Aorta (tissue), 5 donors: ENCODE measurements around the gene NCKAP5. TPM values are rescaled to one million over a fixed set of nuclear protein-coding genes. Genes with fewer than 3 reads are reported as not detected.

ENCODE experiments used
- ATAC-seq: fragments of 200-7000 bp; cut with Tn5 transposase; one replicate; pipeline ENCODE4 v1.9.1; 2022; ENCODE audit warnings: moderate library complexity; ENCODE audit not compliant: low FRiP score
- DNase-seq, 2 donors: peaks; one replicate each; pipeline ENCODE4 v3.0.0-alpha.2; 2020
- H3K27ac ChIP-seq, 2 donors: one replicate each; pipeline ENCODE4 v1.5.1; 2013; ENCODE audit warnings: low read length in 2 of 2, mild to moderate bottlenecking in 2 of 2, moderate library complexity in 2 of 2, control low read depth in 1 of 2, inconsistent platforms in 1 of 2, low read depth in 1 of 2
- H3K27me3 ChIP-seq, 2 donors: one replicate each; pipeline ENCODE4 v1.6.1; 2013; ENCODE audit warnings: control low read depth in 1 of 2, low read length in 1 of 2, mild to moderate bottlenecking in 1 of 2, moderate library complexity in 1 of 2; ENCODE audit not compliant: insufficient read depth in 2 of 2, control insufficient read depth in 1 of 2
- H3K36me3 ChIP-seq, 2 donors: one replicate each; pipeline ENCODE4 v1.6.1; 2013; ENCODE audit warnings: control low read depth in 1 of 2, low read length in 1 of 2, mild to moderate bottlenecking in 1 of 2; ENCODE audit not compliant: insufficient read depth in 2 of 2, control insufficient read depth in 1 of 2
- H3K4me1 ChIP-seq, 2 donors: one replicate each; pipeline ENCODE4 v1.6.1; 2013; ENCODE audit warnings: low read length in 2 of 2, control low read depth in 1 of 2, mild to moderate bottlenecking in 1 of 2, moderate library complexity in 1 of 2; ENCODE audit not compliant: insufficient read depth in 2 of 2, control insufficient read depth in 1 of 2
- H3K4me3 ChIP-seq, 2 donors: one replicate each; pipeline ENCODE4 v1.5.1; 2013; ENCODE audit warnings: low read length in 2 of 2, control low read depth in 1 of 2, mild to moderate bottlenecking in 1 of 2
- H3K9me3 ChIP-seq: one replicate; pipeline ENCODE4 v1.6.1; 2013; ENCODE audit warnings: mild to moderate bottlenecking, low read length; ENCODE audit not compliant: control insufficient read depth
- WGBS, 2 donors: extraction: QIAGEN DNeasy Blood & Tissue Kit; methylation state at CpG; one replicate each; pipeline ENCODE4 v1.1.7; 2013; 5-methylcytosine and 5-hydroxymethylcytosine counted together
- intact Hi-C, 2 donors: fragments of 100-400 bp; cut with DNase I; formaldehyde crosslinking; loops; one replicate each; pipeline versions ENCODE4 v1.14.2 to v1.15.0; 2022
- polyA plus RNA-seq, 2 donors: library from polyadenylated mRNA; stranded (reverse); fragments of 200-250 nt; gene quantifications; one replicate each; pipeline ENCODE4 v1.2.3, GENCODE V29; 2013
- total RNA-seq, 2 donors: library from RNA; stranded (reverse); fragmentation: NEBNext Ultra II Directional; extraction: Animal tissue kit (Norgen Biotek cat#: 25700); gene quantifications; one replicate each; pipeline ENCODE4 v1.2.1, GENCODE V29; 2021
- donor health status: healthy with polysubstance abuse.
- donor health status: Bipolar disorder and iron deficiency.
- donor health status: DM: no; HTN: no; CAD: no.
- donor health status: DM: no; HTN: no; CAD: no.
- donor health status: DM: yes; HTN: yes; CAD: no.

NCKAP5 gene
- total and polyA plus RNA-seq, 4 donors, result 0.75 to 7.5 (median 2.4) TPM; not detected in 1

GRCh38 chr2:133569286-133569830 lies 1.1 kb upstream of the NCKAP5 start:
- ATAC-seq, result no peak
- Histone ChIP-seq H3K4me1 (no peaks in the 10 kb centered on the region), H3K9me3 (no peaks in the 10 kb centered on the region), H3K27ac (no peak overlapping the region), H3K27me3 (peaks cover 0 to 1% of the 10 kb centered on the region in 2 donors), H3K4me3 (no peak overlapping the region), H3K36me3 (no peaks in the 10 kb centered on the region)
- 88 to 89% methylated on average over 4 of the region's 4 CpGs for WGBS, 2 donors
- no peak for DNase-seq
- intact Hi-C loops, result no loop called here

GRCh38 chr2:133568598-133568997 lies 335 bp upstream of the NCKAP5 start:
- no peak for DNase-seq
- Histone ChIP-seq H3K4me3 (no peak overlapping the region), H3K9me3 (no peaks in the 10 kb centered on the region), H3K36me3 (no peaks in the 10 kb centered on the region), H3K27ac (no peak overlapping the region), H3K4me1 (no peaks in the 10 kb centered on the region), H3K27me3 (peaks cover 0 to 1% of the 10 kb centered on the region in 2 donors)
- 69 to 71% methylated on average over 5 of the region's 5 CpGs for WGBS, 2 donors
- no peak for ATAC-seq
- intact Hi-C loops, result no loop called here

- WGBS, 2 donors, result 84 to 88% methylated on average over 4 of the region's 4 CpGs
- no peak for DNase-seq
- ATAC-seq, result no peak
- H3K4me1 ChIP-seq, result no peaks in the 10 kb centered on the region
- H3K4me3 ChIP-seq, result no peak overlapping the region
- no peaks in the 10 kb centered on the region for H3K36me3 ChIP-seq
- H3K27me3 ChIP-seq, result peaks cover 0 to 1% of the 10 kb centered on the region in 2 donors
- H3K9me3 ChIP-seq, result no peaks in the 10 kb centered on the region
- intact Hi-C loops, result no loop called here
- H3K27ac ChIP-seq, result no peak overlapping the region
Observed at GRCh38 chr2:133562558-133562957, 5.7 kb downstream of the NCKAP5 start.

- H3K27ac ChIP-seq, result no peak overlapping the region
- no peaks in the 10 kb centered on the region for H3K36me3 ChIP-seq
- peaks cover 0 to 1% of the 10 kb centered on the region in 2 donors for H3K27me3 ChIP-seq
- WGBS, 2 donors, result 23 to 28% methylated on average over 3 of the region's 3 CpGs
- intact Hi-C loops, result no loop called here
- no peaks in the 10 kb centered on the region for H3K9me3 ChIP-seq
- H3K4me3 ChIP-seq, result no peak overlapping the region
- ATAC-seq, result no peak
- DNase-seq, result no peak
- no peaks in the 10 kb centered on the region for H3K4me1 ChIP-seq
Observed at GRCh38 chr2:133561045-133561852, 7.0 kb downstream of the NCKAP5 start.

- WGBS, 2 donors, result 82 to 86% methylated on average over 3 of the region's 3 CpGs
- no peak overlapping the region for H3K4me3 ChIP-seq
- H3K27me3 ChIP-seq, result no peaks in the 10 kb centered on the region
- no peak for DNase-seq
- no peaks in the 10 kb centered on the region for H3K36me3 ChIP-seq
- no peaks in the 10 kb centered on the region for H3K4me1 ChIP-seq
- intact Hi-C loops, result no loop called here
- no peaks in the 10 kb centered on the region for H3K9me3 ChIP-seq
- no peak overlapping the region for H3K27ac ChIP-seq
- no peak for ATAC-seq
Observed at GRCh38 chr2:133557614-133558013, 10.6 kb downstream of the NCKAP5 start.

GRCh38 chr2:133553838-133554408 lies 14.3 kb downstream of the NCKAP5 start:
- H3K4me3 ChIP-seq, result no peak overlapping the region
- no peak for DNase-seq
- no peaks in the 10 kb centered on the region for H3K9me3 ChIP-seq
- intact Hi-C loops, result no loop called here
- H3K27ac ChIP-seq, result no peak overlapping the region
- H3K4me1 ChIP-seq, result no peaks in the 10 kb centered on the region
- H3K27me3 ChIP-seq, result no peaks in the 10 kb centered on the region
- no peaks in the 10 kb centered on the region for H3K36me3 ChIP-seq
- ATAC-seq, result no peak
- 91 to 95% methylated on average over 2 of the region's 2 CpGs for WGBS, 2 donors

- Histone ChIP-seq H3K4me1 (no peaks in the 10 kb centered on the region), H3K4me3 (no peak overlapping the region), H3K27ac (no peak overlapping the region), H3K27me3 (no peaks in the 10 kb centered on the region), H3K9me3 (no peaks in the 10 kb centered on the region), H3K36me3 (no peaks in the 10 kb centered on the region)
- intact Hi-C loops, result no loop called here
- DNase-seq, result no peak
- WGBS, 2 donors, result 56 to 62% methylated on average over 4 of the region's 4 CpGs
- ATAC-seq, result no peak
Observed at GRCh38 chr2:133553251-133553650, 15.0 kb downstream of the NCKAP5 start.

GRCh38 chr2:133552821-133553220 lies 15.4 kb downstream of the NCKAP5 start:
- Histone ChIP-seq H3K4me1 (no peaks in the 10 kb centered on the region), H3K27ac (no peak overlapping the region), H3K4me3 (no peak overlapping the region), H3K9me3 (no peaks in the 10 kb centered on the region), H3K36me3 (no peaks in the 10 kb centered on the region), H3K27me3 (no peaks in the 10 kb centered on the region)
- WGBS, 2 donors, result 0 to 12% methylated on average over 2 of the region's 2 CpGs
- intact Hi-C loops, result no loop called here
- ATAC-seq (no peak), DNase-seq (no peak)

GRCh38 chr2:133541797-133542196 lies 26.5 kb downstream of the NCKAP5 start:
- DNase-seq (no peak), ATAC-seq (no peak)
- Histone ChIP-seq H3K4me3 (no peak overlapping the region), H3K9me3 (peaks cover 3% of the 10 kb centered on the region), H3K36me3 (no peaks in the 10 kb centered on the region), H3K4me1 (no peaks in the 10 kb centered on the region), H3K27me3 (no peaks in the 10 kb centered on the region), H3K27ac (no peak overlapping the region)
- intact Hi-C loops, result no loop called here
- WGBS, 2 donors, result 76 to 79% methylated on average over 3 of the region's 3 CpGs
